ENCODE data around the gene EPHB1.
"Not testable (repeated sequence)": the region's sequence is repeated elsewhere in the genome, so short reads cannot be mapped to it uniquely, and the experiment has no call there.

The EPHB1 gene

DNA sequence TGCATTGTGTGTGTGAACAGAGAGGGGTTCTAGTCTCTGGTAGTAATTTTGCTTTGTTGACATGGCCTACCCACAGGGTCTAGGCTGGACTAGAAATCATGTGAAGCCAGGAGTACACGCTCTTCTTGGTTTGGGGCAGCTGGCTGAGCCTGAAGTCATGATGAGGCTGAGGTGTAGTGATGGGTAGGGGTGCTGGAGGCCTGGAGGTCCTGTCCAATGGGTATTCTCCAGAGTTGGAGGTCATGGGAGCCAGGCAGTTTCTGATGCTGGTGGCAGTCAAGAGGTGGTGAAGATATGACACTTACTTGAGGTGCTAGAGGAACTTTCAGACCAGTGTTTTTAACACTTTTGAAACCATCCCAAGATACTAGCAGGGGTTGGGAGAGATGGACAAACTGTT lies 18.5 kb upstream of the EPHB1 start:
- in situ Hi-C loops (cut with MboI; ENCODE audit: low sequenced_read_pairs): no loop called here

DNA sequence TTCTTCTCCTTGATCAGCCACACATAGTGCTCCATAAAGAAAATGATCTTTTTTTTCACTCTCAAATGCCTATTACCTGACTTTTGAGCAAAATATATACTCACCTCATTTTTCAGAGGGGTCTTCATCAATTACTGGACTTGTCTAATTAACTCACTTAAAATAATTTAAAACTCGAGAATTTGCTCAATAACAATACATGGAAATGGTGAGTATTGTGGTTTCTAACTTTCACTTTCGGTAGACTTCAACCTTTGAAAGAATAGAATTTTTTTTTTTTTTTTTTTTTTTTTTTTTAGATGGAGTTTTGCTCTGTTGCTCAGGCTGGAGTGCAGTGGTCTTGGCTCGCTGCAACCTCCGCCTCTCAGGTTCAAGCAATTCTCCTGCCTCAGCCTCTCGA lies 17.7 kb upstream of the EPHB1 start:
- in situ Hi-C loops (cut with MboI; ENCODE audit: low sequenced_read_pairs): no loop called here

DNA sequence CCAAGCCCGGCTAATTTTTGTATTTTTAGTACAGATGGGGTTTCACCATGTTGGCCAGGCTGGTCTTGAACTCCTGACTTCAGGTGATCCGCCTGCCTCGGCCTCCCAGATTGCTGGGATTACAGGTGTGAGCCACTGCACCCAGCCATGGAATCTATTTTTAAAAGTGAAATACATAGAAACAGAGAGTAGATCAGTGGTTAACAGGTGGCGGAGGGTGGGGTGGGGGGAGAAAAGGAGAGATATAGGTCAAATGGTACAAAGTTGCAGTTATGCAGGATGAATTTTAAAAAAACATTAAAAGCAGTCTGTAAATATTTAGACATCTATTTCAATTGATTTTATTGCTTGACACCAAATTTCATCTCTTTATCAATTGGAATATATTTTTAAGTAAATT lies 6.8 kb upstream of the EPHB1 start:
- in situ Hi-C loops (cut with MboI; ENCODE audit: low sequenced_read_pairs): not testable (repeated sequence)

- in situ Hi-C loops (cut with MboI; ENCODE audit: low sequenced_read_pairs): no loop called here
Observed at GRCh38 chr3:134790065-134790464, 5.0 kb upstream of the EPHB1 start.

- in situ Hi-C loops (cut with MboI; ENCODE audit: low sequenced_read_pairs): no loop called here
Observed at GRCh38 chr3:134791992-134792391, 3.1 kb upstream of the EPHB1 start.

DNA sequence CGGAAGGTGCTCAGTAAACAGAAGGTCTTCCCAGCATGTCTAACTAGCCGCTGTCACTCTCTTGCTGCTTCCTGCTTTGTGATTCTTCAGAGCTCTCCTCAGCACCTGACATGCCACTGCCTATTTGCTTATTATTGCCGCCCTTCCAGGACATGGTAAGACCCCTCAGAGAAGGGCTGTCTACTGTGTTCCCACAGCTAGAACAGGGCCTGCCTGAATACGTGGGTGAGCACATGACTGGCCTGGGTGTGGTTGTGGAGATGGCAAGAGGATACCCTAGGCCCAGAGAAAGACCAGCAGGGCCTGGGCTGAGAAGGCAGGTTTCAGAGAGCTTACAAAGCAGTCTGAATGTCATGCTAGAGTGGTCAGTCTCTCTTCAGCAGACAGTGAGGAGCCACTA lies 2.4 kb upstream of the EPHB1 start:
- in situ Hi-C loops (cut with MboI; ENCODE audit: low sequenced_read_pairs): no loop called here

- in situ Hi-C loops (cut with MboI; ENCODE audit: low sequenced_read_pairs): no loop called here
Observed at GRCh38 chr3:134793562-134793961, 1.5 kb upstream of the EPHB1 start.

DNA sequence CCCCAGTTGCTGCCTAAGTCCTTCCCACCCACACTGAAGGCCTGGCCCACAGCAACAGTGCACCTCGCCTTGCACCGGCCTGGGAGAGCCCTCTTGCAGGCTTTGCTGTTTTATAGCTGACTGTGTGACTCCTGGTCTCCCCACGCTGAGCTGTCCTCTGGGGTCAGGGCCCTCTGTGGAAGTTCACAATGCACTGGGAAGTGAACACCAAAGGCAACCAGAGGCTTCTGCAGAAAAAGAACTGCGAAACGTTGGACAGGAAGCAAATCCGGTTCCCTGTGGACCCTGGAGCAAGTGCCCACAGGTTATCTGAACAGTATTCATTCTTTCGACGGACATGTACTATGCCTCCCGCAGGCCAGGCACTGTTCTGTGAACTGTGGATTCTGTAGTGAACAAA lies 737 bp upstream of the EPHB1 start:
- in situ Hi-C loops (cut with MboI; ENCODE audit: low sequenced_read_pairs): no loop called here

GRCh38 chr3:134795746-134796280 lies 753 bp downstream of the EPHB1 start:
- in situ Hi-C loops (cut with MboI; ENCODE audit: low sequenced_read_pairs): no loop called here

DNA sequence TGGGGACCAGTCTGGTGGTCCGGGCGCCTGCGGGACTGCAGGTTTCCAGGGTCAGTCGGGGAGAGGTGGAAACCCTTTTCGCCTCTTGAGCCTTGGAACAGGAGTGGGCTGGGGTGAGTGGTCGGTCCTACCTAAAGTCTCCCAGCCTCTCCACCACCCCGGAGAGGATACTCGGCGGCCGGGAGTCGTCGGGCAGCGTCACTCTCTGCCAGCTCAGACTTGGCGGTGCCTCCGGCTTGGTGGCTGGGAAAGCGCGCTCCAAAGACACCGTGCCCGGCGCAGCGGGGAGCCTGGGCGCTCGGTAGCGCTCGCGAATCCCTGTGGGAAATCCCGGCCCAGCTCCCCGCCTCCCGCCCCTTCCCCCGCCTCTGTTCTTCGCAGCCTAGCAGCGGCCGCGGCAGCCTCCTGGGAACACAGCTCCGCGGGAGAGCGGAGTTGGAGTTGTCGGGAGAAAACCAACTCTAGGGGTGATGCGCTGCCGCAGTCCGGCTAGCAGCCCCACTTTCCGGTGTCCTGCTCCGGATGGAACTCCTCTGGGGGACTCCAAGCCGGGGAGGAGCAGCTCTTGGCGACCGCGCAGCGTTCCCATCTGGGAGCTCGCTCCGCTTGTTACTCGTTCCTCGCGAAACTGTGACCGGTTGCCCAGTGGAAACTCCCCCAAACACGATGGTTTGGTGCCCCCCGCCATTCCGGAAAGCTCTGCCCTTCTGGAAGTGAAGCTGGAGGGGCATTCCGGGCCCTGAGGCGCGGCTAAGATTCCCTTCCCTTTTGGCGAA lies 1.4 kb downstream of the EPHB1 start:
- in situ Hi-C loops (cut with MboI; ENCODE audit: low sequenced_read_pairs): no loop called here

DNA sequence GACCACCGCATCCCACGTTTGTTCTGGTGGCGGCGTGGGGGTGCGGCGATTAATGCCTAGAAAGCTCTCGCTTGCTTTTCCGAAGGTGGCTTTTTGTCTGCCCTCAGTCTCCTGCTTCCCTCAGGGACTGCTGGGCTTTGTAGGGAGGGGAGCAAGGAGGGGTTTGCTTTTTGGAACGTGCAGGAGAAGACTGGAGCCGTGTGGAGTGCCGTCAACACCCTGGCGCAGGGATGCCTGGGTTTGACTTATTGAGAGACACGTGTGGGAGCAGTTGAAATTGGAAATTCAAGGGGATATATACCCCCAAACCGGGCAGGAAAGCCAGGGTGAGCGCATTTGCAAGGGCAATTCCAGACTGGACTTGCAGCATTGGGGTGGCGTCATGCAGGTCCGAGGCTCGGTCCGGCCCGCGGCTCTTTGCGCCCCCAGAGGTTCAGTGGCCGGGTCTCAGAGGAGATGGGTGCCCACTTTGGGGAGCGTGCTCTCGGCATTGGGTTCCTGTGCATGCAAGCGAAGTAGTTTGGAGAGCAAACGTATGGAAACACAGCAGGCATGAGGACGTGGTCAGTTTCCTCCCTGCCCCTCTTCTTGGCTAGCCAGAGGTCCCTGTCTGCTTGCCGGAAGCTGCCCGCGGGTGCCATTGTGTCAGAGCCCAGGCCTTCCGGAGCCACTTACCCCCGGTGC lies 2.1 kb downstream of the EPHB1 start:
- in situ Hi-C loops (cut with MboI; ENCODE audit: low sequenced_read_pairs): no loop called here

GRCh38 chr3:134797741-134798451 lies 2.8 kb downstream of the EPHB1 start:
- in situ Hi-C loops (cut with MboI; ENCODE audit: low sequenced_read_pairs): no loop called here

GRCh38 chr3:134798681-134799311 lies 3.7 kb downstream of the EPHB1 start:
- in situ Hi-C loops (cut with MboI; ENCODE audit: low sequenced_read_pairs): no loop called here

DNA sequence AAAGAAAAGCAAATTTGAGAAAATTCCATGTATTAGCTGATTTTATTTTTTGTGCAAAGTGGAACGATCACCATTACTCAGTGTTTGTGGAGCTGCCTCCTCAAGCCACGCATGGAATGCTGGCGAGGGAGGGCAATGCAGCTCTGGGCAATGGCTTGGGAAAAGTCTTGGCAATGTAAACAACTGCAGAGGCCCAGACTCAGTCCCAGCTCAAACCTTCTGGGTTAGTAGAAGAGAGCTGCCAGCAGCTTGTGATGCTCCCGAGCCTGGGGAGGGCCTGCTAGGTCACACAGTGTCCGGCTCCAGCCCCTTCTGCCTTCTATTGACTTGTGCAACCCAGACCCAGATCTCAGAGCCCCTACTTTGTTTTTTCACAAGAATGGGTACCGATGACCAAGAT lies 4.3 kb downstream of the EPHB1 start:
- in situ Hi-C loops (cut with MboI; ENCODE audit: low sequenced_read_pairs): no loop called here

DNA sequence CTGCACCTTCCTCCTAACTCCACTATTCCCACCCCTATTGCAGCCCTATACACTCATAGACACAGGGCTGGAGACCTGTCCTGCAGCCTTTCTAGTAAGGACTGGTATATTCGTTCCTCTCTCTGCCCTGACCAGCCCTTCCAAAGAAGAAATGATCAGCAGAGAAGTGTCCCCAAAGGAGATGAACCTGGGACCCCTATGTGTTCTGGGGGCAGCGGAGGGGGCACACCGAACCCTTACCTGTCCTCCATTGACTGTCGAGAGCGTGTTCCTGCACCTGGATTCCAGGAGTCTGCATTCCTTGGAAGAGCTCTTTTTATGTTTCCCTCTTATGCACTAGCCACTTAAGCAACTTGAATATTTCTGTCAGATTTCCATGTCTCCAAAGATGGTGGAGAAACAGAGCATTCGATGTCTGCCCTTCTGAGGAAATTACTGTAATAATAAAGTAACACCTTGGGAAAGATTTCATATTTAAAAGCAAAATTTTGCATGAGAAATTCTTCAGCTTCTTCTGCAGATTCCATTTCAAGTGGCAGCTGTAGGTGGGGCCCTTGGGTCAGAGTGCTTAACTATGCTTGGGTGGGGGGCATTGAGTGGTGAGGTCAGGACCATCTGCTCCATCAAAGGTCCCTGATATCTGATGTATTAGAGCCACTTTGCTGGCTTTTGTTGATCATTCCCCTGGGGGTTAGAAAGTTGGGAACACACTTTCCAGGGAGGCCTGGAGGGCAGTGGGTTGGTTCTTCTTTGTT lies 6.3 kb downstream of the EPHB1 start:
- in situ Hi-C loops (cut with MboI; ENCODE audit: low sequenced_read_pairs): no loop called here

GRCh38 chr3:134802428-134803050 lies 7.5 kb downstream of the EPHB1 start:
- in situ Hi-C loops (cut with MboI; ENCODE audit: low sequenced_read_pairs): no loop called here

- in situ Hi-C loops (cut with MboI; ENCODE audit: low sequenced_read_pairs): no loop called here
Observed at GRCh38 chr3:134803051-134803505, 8.0 kb downstream of the EPHB1 start.

GRCh38 chr3:134803652-134804051 lies 8.6 kb downstream of the EPHB1 start:
- in situ Hi-C loops (cut with MboI; ENCODE audit: low sequenced_read_pairs): no loop called here

GRCh38 chr3:134804508-134805480 lies 9.7 kb downstream of the EPHB1 start:
- in situ Hi-C loops (cut with MboI; ENCODE audit: low sequenced_read_pairs): no loop called here

All from hTERT RPE-1 (cell line).